GM18870 (cell line): ENCODE results near the gene BEST4.
"Not testable (repeated sequence)": the region's sequence is repeated elsewhere in the genome, so short reads cannot be mapped to it uniquely, and the experiment has no call there.

Source experiments
- ATAC-seq: cut with Tn5 transposase; IDR thresholded peaks from one replicate; pipeline ENCODE4 v1.9.1; 2021; ENCODE audit warnings: moderate library complexity; ENCODE audit not compliant: unreplicated experiment

The BEST4 gene

DNA sequence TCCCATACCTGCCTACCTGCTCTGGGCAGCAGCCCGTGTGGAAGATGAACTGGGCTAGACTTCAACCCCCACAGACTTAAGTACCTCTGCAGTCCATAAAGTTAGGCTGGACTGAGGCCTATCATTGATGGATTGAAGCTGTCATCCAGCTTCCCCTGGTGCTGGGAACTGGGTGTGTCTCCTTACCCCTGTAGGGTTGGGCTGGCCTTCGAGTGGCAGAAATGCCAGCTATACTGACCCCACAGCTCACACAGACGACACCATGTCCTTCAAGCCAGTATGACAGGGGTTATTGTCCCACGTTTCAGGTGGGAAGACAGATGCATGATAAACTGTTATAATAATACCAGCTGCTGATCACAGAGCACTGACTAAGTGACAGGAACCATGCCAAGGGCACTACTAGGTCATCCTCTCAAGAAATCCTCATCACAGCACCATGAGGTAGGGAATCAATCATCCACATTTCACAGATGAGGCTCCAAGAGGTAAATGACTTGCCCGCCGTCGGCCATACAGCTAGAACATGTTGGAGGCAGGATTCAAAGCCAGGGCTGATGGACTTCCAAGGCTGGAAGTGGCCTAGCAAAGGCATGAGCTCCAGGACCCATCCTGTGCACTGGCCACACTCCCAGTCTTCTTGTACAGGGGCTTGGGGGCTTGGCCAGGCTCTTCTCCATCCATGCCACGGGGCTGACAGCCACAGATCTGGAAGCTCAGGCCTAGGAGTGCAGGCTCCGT lies at the start of gene BEST4:
BEST4 (minus strand) TSS at position 51 of the 741 bp plus-strand sequence. CDS start 465 bp downstream, outside the sequence.
- ATAC-seq = no peak

DNA sequence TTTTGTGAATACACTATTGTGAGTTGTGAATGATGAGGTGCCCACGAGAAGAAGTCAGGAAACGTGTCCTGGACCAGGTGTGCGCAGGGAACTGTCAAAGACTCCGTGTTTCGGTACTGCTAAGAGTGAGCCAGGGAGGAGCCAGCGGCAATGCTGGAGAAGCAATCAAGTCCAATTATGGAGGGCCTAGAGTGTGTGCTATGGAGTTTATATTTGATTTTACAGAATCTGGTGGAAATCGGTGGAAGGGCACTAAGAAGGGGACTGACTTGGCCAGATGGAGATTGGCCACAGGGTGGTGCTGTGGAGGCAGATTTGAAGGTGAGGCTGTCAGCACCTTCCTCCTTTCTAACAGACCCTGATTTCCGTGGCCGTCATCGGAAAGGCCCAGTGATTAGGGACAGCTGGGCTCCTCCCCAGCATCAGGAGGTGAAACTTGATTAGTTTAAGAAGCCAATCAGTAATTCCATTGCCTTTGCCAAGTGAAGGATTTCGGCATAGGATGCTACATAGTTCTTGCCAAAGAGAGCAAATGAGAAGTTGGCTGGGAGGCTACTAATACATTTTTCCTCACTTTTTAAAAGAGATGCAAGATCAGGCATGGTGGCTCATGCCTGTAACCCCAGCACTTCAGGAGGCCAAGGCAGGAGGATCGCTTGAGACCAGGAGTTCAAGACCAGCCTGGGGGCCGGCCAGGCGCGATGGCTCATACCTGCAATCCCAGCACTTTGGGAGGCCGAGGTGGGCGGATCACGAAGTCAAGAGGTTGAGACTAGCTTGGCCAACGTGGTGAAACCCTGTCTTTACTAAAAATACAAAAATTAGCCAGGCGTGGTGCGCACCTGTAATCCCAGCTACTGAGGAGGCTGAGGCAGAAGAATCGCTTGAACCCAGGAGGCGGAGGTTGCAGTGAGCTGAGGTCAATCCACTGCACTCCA lies 48.0 kb upstream of the BEST4 start:
- peak; percentile 55 for ATAC-seq

DNA sequence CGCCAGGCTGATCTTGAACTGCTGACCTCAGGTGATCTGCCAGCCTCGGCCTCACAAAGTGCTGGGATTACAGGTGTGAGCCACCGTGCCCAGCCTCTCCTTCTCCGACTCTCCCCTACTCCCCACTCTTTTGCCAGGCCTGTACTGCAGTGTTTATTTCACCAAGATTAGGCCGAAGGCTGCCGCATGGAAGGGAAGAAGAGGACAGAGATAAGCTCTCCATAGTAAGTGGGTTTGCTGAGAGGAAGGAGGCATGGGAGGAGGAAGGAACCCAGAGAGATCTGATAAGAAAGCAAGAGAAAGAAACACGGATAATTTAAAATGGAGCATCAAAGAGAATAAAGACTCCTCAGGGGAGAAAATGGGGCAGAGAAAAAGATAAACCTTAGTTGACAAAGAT lies 46.4 kb upstream of the BEST4 start:
- ATAC-seq = no peak

DNA sequence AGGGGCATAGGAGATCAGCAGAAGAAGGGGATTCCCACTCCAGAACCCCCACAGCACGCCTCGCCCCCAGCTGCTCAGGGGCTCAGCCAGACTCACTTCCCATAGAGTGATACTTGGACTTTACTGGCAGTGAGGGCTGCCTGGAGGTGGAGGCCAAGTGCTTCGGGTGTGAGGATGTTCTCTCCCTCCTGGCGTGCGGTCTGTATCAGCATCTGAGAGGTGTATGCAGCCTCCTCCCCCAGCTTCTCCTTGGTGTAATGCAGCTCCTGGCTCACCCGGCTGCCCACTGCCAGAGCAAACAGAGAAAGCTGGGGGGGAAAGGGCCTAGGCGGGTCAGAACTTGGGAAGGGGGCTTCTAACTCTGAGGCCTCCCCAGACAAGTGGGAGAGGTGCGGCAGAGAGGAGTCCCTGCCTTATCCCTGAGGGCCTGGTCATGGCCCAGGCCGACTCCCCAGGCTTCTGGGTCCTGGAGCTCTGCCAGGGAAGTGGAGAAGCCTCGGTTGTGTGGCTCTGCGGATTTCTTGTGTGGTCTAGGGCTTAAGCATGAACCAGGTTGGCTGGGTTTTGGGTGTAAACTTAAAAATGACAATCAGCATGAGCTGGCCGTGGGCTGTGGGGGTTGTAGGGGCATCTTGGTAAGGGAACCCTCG lies 44.2 kb upstream of the BEST4 start:
- no peak for ATAC-seq

DNA sequence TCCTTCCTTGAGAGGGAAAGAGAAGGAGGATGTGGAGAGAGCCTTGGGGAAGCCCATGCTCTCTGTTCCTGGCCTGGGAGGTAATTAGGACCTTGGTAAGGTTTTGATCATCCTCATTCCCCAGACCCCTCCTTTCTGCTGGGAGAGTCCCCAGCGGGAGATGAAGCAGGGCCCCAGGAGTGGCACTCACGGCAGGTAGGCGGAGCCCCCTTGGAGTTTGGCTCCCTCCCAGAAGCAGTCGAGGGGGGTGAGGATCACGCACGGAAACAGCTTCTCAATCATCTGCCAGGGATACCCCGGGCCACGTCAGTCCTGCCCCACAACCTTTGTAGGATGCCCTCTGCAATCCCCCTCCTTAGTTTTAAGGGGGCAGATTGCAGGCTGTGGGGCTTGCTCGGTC lies 43.5 kb upstream of the BEST4 start:
- no peak for ATAC-seq

DNA sequence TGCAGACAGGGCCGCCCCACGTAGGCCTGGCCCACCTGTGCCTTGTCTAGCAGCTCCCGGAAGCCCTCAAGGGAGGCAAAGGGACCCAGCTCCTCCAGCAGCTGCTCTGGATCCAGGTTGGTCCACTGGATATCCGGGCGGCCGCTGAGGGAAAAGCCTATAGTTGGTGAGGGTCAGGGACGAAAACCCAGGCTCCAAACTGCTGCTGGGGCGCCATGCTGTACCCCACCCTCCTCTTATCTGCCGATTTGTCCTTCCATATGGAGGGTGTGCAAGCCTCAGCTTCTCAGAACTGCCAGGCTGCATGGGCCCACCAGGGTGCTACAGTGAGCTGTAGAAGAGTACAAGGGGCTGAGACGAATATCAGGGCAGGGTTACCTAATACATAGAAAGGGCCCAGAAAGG lies 42.9 kb upstream of the BEST4 start:
- no peak for ATAC-seq

DNA sequence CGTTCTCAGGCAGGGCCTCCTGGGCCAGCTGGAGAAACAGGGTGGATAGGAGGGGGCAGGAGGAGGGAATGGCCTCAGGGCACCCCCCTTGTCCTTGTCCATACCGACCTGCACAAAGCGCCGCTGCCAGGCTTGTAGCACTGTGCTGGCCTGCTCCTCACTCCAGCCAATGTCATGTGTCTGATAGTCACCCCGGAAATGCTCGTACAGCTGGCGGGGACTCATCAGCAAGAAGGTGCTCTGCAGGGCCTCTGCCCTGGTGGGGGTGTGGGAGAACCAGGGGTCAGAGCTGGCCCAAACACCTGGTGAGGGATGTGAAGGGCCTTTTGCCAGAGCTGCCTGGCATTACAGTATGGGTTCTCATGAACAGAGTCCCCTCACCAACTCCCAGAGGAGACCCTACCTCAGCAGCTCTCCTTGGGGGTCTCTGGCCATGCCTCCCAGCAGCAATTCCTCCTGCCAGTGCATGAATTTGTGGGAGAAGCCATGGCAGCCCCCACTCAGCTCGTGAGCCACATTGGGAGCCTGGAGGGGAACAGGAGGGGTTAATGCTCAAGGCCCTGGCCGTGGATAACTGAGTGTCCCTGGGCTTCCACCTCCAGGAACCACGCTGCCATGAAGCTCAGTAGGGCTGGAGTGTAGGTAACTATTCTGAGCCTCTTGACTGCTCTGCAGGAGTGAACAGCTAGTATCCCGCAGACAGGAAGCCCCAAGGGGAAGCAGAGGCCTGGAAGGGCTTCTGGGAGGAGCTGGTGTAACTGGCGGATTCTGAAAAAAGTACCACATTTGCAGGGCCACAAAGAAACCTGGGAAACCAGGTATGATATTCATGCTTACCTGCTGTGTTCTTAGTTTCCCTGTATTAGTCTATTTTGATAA lies 41.8 kb upstream of the BEST4 start:
- no peak for ATAC-seq

DNA sequence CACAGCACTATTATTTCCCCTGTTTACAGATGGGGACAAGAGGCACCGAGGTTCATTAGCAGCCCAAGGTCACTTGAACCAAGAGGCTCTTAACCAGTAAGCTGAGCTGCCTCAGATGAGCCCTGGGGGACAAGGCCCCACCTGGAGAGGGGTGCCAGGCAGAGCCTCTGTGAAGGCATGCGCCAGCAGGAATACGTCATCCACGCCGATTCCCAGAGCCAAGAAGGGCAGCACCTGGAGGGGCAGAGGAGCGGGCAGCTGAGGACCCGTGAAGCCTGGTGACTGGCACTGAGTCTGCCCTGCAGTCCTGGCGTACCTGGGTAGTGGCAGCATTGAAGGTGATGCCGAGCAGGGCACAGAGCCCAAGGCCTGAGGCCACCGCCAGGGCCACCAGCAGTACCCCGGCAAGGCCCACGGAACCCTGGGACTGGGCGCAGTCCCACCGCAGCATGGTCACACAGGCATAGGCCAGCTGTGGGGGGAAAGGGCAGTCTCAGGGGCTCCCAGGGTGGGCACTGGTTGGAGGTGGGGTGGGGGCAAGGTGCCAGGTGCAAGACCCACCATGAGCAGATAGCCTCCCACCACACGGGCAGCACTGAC lies 41.0 kb upstream of the BEST4 start:
- ATAC-seq = no peak

DNA sequence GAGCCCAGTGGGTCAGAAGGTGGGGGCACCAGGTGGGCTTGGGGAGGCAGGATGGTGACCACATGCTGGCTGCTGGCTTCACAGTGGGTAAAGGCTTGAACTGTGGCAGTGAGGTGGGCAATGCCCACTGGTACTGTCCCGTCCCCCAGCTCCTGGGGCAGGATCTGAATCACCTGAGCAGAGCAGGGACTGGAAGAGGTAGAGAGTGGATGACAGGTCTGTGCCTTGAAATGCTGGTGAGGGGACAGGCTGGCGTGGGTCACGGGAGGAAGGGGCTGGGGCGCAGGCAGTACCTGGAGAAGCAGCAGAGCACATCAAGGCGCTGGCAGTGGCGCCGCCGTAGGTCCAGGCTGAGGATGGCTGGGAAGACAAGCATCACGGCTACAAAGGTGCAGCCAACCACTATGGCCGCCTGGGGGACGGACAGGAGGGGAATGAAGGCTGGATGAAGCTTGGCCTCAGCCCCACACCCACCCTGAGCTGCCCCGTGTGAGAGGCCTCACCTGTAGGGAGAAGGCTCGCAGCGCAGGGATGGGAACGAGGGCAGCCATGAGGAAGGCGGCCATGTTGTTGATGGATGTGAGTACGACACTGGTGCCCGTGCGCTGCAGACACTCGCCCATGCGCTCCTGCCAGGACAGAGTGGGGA lies 40.2 kb upstream of the BEST4 start:
- ATAC-seq = no peak

DNA sequence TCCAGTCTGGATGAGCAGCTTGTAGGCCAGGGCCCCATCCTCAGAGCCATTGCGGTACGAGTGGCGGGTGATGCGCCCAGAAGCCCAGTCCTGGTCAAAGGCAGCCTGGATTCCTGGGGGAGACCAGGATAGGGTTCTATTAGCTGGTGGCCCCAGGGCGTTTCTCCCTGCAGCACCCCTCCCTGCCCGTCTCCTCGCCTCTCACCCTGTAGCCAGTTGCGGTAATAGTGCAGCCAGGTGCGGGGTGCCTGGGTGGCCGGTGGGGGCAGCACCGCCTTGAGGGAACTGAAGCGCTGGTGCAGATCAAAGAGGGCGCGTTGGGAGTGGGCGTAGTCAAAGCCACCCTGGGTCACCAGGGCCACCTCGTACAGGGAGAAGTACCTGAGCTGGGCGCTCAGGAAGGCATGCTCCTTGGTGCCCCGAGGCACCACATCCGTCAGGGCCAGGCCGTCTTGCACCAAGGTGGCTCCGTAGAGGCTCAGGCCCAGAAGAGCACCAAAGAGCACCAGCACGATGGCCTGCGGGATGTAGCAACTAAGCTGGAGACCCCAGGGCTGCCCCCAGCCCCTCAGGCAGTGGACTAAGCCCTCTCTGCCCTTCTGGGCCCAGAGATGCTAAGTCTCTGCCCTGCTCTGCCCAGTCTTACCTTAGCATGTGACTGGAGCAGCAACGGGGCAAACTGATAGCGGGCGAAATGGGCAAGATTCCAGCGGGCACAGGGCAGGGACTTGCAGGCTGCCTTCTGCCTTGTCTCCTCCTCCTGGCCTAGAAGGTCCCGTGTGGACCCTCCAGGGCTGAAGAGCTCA lies 39.4 kb upstream of the BEST4 start:
- no peak for ATAC-seq

DNA sequence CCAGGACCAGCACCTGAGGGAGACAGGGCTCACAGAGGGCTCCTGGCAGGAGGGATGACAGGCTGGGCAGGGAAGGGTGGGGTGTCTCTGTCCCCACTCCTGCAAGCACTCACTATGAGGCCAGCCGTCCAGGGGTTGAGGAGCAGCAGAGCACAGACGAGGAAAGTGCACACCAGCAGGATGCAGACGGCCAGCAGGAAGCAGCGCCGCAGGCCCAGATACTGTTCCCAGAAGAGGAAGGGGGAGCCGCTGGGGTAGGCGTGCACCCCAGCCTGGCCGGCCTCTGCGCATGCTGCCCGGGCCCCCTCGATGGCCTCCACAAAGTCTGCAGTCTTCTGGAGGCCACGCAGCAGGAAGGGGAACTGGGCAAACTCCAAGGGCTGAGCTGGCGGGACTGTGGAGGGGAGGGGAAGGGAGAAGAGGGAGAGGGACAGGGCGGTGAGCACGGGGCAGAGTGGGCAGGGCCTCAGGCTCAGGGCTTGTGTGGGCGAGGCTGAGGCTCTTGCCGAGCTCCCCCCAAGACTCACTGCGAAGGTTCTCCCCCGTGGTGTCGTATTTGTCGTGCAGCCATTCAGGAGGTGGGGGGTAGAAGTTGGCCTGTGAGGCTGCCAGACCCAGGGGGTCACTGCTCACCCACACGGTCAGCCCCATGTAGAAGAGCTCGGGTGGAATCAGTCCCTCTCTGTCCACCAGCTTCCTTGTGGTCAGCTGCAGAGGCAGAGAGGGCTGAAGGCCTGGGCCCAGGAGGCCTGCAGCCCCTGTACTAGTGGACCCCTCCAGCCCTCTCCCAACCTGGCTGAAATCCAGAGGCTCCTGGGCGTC lies 38.6 kb upstream of the BEST4 start:
- ATAC-seq = no peak

DNA sequence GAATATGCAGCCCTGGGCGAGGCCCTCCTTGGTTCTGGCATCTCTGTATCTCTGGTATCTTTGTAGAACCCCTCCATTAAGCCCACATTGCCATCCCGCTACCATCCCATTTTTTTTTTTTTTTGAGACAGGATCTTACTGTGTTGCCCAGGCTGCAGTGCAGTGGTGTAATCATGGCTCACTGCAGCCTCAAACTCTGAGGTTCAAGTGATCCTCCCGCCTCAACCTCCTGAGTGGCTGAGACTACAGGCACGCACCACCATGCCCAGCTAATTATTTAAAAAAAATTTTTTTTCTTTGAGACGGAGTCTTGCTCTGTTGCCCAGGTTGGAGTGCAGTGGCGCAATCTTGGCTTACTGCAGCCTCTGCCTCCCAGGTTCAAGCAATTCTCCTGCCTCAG lies 36.4 kb upstream of the BEST4 start:
- not testable (repeated sequence) for ATAC-seq

DNA sequence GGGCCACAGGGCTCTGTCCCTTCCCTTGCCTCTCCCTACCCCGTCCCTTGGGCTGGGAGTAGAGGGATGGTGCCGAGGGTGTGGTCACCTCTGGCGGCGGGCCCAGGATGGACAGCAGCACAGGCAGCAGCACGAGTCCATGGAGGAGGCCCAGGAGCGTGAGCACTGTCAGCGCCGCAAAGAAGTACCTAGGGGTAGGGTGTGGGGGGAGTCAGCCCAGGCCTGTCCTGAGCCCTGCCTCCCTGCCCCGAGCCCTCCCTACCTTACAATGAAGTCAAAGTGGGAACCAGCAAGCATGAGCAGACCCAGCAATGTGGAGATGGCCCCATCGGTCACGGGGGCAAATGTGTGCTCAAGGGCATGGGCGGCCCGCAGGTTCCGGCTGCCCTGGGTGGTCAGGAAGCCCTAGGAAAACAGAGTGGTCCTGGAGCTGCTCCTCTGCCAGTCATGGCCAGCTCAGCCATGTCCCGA lies 35.0 kb upstream of the BEST4 start:
- no peak for ATAC-seq

DNA sequence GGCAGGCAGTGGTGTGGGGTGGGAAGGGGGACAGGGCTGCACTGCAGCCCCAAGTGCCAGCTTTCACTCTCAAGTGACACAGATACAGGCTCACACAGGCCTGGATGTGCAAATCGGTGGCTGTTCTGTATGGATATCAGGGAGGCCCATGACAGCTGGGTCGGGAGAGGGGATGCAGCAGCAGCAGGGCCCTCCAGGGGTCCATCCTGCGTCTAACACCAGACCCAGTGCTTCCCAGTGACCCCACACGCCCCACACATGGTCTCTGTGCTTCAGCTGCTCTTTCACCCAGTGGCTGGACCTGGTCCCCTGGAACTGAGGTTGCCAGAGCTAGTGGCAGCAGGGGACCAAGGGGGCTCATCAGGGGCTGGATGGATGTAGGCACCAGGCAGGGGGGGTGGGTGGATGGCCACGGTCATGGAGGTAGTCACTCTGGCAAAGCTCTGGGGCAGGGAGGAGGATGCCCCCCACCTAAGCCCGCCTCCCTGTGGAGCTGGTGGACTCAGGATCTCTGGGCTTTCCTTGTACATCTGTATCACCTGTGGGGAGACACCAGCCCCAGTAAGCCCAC lies 34.2 kb upstream of the BEST4 start:
- ATAC-seq = no peak

DNA sequence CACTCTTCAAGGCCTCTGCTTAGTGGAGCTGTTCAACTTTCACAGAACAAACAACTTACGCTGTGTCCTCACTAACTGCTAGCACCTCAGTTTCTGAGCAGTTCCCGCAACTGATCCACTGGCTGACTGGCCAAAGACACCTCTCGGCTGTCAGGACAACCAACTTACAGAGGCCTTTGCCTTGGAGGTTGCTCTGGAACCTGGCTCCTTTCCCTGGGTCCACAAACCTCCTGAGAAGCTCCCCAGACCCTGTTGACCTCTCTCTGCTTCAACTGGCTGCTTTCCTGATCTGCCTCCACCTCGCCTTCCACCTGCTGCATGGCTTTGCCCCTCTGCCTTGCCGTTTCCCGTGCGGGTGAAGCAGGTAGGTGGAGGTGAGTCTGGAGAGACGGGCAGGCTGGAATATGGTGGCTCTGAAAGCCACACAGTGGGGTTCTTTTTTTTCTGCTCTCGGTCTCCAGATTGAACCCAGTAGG lies 33.3 kb upstream of the BEST4 start:
- ATAC-seq = no peak

DNA sequence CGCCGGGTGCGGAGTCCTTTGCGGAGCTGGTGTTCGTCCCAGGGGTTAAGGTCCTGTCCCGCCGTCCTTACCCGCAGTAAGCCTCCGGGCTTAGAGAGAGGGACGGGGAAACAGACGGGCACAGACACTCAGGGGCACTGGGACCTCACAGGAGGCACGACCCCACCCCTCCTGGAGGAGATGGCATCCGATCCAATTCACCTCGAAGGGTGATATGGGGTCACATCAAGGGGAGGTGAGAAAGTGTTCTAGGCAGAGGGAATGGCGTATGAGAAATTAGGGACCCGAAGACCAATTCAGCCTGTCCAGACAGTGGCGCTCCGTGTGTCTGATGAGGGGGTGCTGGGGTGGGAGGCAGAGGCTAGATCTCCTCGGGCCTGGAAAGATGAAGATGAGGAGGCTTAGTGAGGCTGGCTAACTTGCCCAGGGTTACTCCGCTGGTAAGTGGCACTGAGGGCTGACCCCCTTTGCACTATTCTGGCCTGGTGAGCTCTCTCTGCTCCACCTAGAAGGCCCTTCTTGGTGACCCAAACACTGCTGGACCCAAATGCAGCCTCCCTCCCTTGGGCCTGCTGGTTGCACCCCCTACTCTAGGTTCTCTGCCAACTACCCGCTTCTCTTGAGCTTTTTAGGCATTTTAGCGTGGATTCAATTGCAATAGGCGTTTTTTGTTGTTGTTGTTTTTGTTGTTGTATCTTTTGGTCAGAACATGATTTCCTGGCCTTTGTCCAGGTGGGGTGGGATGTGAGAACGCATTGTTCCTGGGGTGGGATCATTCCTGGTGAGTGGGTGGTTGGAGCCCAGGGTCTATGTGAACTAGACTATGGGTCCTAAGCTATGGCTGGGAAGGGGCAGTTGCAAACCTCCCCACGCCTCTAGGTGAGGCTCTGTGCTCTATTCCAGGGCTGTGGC lies 32.6 kb upstream of the BEST4 start:
- ATAC-seq = no peak
